CD4-positive, alpha-beta T cell (primary cell): ENCODE data around the gene FGF10. TPM values are rescaled to one million over a fixed set of nuclear protein-coding genes. Genes with fewer than 3 reads are reported as not detected.

ENCODE experiments used
- ATAC-seq: fragments of 200-7000 bp; cut with Tn5 transposase; one replicate; pipeline ENCODE4 v1.10.0; 2022; ENCODE audit warnings: mild to moderate bottlenecking; ENCODE audit not compliant: poor library complexity
- CTCF ChIA-PET: fragments of 350-600 bp; sonication (Branson Sonifier 250); formaldehyde crosslinking; loops from one replicate; lab custom pipeline; 2021; ENCODE audit warnings: antibody characterized with exemption, inconsistent platforms; lab: Charles Lee
- POLR2A ChIA-PET: fragments of 350-600 bp; sonication (Branson Sonifier 250); formaldehyde crosslinking; loops from one replicate; lab custom pipeline; 2021; ENCODE audit warnings: antibody characterized with exemption, inconsistent platforms; lab: Charles Lee
- DNase-seq, 14 experiments: peaks; one replicate each; pipeline ENCODE4 v3.0.0-alpha.2; 2013 to 2020; ENCODE audit warnings: mixed read lengths in 2 of 14
- H3K27ac ChIP-seq, 2 donors: one replicate each; pipeline versions ENCODE4 v1.5.1 to v1.7.0; 2013; ENCODE audit warnings: low read length in 2 of 2, low read depth in 1 of 2, mild to moderate bottlenecking in 1 of 2
- H3K27me3 ChIP-seq, 2 experiments: 1 replicate in 1 of 2; 2 replicates in 1 of 2; pipeline versions ENCODE4 v1.6.1 to v1.7.0; 2013; ENCODE audit warnings: low read length in 2 of 2, control low read depth in 1 of 2, mild to moderate bottlenecking in 1 of 2, moderate library complexity in 1 of 2; ENCODE audit not compliant: insufficient read depth in 2 of 2, control insufficient read depth in 1 of 2
- H3K36me3 ChIP-seq: one replicate; pipeline ENCODE4 v1.6.1; 2013; ENCODE audit warnings: low read length, control low read depth; ENCODE audit not compliant: insufficient read depth
- H3K4me1 ChIP-seq: one replicate; pipeline ENCODE4 v1.6.1; 2013; ENCODE audit warnings: low read length, control low read depth; ENCODE audit not compliant: insufficient read depth
- H3K4me3 ChIP-seq: one replicate; pipeline ENCODE4 v1.5.1; 2013; ENCODE audit warnings: mild to moderate bottlenecking, low read length, moderate library complexity
- H3K9me3 ChIP-seq, 2 experiments: 1 replicate in 1 of 2; 2 replicates in 1 of 2; pipeline versions ENCODE4 v1.6.1 to v1.7.0; 2013; ENCODE audit warnings: low read length in 2 of 2, mild to moderate bottlenecking in 2 of 2, control low read depth in 1 of 2, moderate library complexity in 1 of 2; ENCODE audit not compliant: control insufficient read depth in 1 of 2, insufficient read depth in 1 of 2
- H3K27ac Mint-ChIP-seq: one replicate; pipeline ENCODE4 v1.8.0; 2020; ENCODE audit warnings: mixed read lengths
- H3K27me3 Mint-ChIP-seq: one replicate; pipeline ENCODE4 v1.8.0; 2021; ENCODE audit warnings: mixed read lengths
- H3K36me3 Mint-ChIP-seq: one replicate; pipeline ENCODE4 v1.8.0; 2021; ENCODE audit warnings: low read depth, mixed read lengths
- H3K4me1 Mint-ChIP-seq: one replicate; pipeline ENCODE4 v1.8.0; 2021; ENCODE audit warnings: low read depth, mixed read lengths
- H3K4me3 Mint-ChIP-seq: one replicate; pipeline ENCODE4 v1.8.0; 2020; ENCODE audit warnings: mild to moderate bottlenecking, mixed read lengths
- H3K9me3 Mint-ChIP-seq: one replicate; pipeline ENCODE4 v1.8.0; 2020; ENCODE audit warnings: mixed read lengths
- CTCF ChIP-seq: fragments of 200-600 bp; IDR thresholded peaks from one replicate; pipeline ENCODE4 v1.8.0; 2022; ENCODE audit warnings: antibody characterized with exemption, mild to moderate bottlenecking
- intact Hi-C, 2 experiments: fragments of 100-400 bp; cut with DNase I in 1 of 2; cut with micrococcal nuclease in 1 of 2; formaldehyde crosslinking; loops; one replicate each; pipeline versions ENCODE4 v1.15.1 to v1.9.0; 2023 to 2025; cut with DNase I, micrococcal nuclease
- total RNA-seq, 174 experiments: library from RNA in 2 of 174; stranded (reverse) in 2 of 174; gene quantifications; one replicate each; pipeline ENCODE4 v1.2.3 and lab custom pipeline; 2021 to 2026

Gene FGF10
- total RNA-seq, 2 experiments from 2014 or later, result not detected

GRCh38 chr5:44360919-44361318, 28.3 kb downstream of the FGF10 start:
- TF ChIP-seq CTCF, result no peak
- CTCF ChIA-PET, result no interaction called here
- DNase-seq, result no peak
- intact Hi-C loops, result no loop called here
- no peaks in the 10 kb centered on the region for H3K27me3 ChIP-seq
- no peaks in the 10 kb centered on the region for H3K36me3 ChIP-seq
- H3K27ac ChIP-seq, result no peak overlapping the region
- Mint-ChIP-seq H3K4me1 (no peaks in the 10 kb centered on the region), H3K4me3 (no peak overlapping the region), H3K27me3 (no peaks in the 10 kb centered on the region), H3K36me3 (no peaks in the 10 kb centered on the region), H3K9me3 (no peaks in the 10 kb centered on the region), H3K27ac (no peak overlapping the region)
- H3K4me3 ChIP-seq, result no peak overlapping the region
- POLR2A ChIA-PET, result no interaction called here
- no peak for ATAC-seq
- H3K9me3 ChIP-seq, result no peaks in the 10 kb centered on the region
- H3K4me1 ChIP-seq, result no peaks in the 10 kb centered on the region

- H3K36me3 Mint-ChIP-seq, result no peaks in the 10 kb centered on the region
- intact Hi-C loops, result no loop called here
- H3K27me3 ChIP-seq, result no peaks in the 10 kb centered on the region
- TF ChIP-seq CTCF, result no peak
- ATAC-seq (no peak), DNase-seq (no peak)
- no peaks in the 10 kb centered on the region for H3K4me1 ChIP-seq
- H3K27me3 Mint-ChIP-seq, result no peaks in the 10 kb centered on the region
- H3K27ac Mint-ChIP-seq, result no peak overlapping the region
- no peaks in the 10 kb centered on the region for H3K4me1 Mint-ChIP-seq
- no peak overlapping the region for H3K27ac ChIP-seq
- H3K4me3 Mint-ChIP-seq, result no peak overlapping the region
- H3K9me3 Mint-ChIP-seq, result no peaks in the 10 kb centered on the region
- ChIA-PET POLR2A (no interaction called here), CTCF (no interaction called here)
- no peaks in the 10 kb centered on the region for H3K36me3 ChIP-seq
- no peaks in the 10 kb centered on the region for H3K9me3 ChIP-seq
- no peak overlapping the region for H3K4me3 ChIP-seq
Measured at GRCh38 chr5:44358421-44358820, 30.8 kb downstream of the FGF10 start.

- no peak overlapping the region for H3K4me3 ChIP-seq
- ChIA-PET POLR2A (no interaction called here), CTCF (no interaction called here)
- H3K4me3 Mint-ChIP-seq, result no peak overlapping the region
- H3K27ac ChIP-seq, result no peak overlapping the region
- ATAC-seq (no peak), DNase-seq (no peak)
- no peaks in the 10 kb centered on the region for H3K9me3 Mint-ChIP-seq
- no peaks in the 10 kb centered on the region for H3K27me3 ChIP-seq
- no peaks in the 10 kb centered on the region for H3K27me3 Mint-ChIP-seq
- no peaks in the 10 kb centered on the region for H3K4me1 Mint-ChIP-seq
- no peaks in the 10 kb centered on the region for H3K36me3 ChIP-seq
- H3K4me1 ChIP-seq, result no peaks in the 10 kb centered on the region
- no peak for TF ChIP-seq CTCF
- H3K36me3 Mint-ChIP-seq, result no peaks in the 10 kb centered on the region
- H3K9me3 ChIP-seq, result no peaks in the 10 kb centered on the region
- H3K27ac Mint-ChIP-seq, result no peak overlapping the region
- intact Hi-C loops, result no loop called here
Measured at GRCh38 chr5:44356231-44356630, 33.0 kb downstream of the FGF10 start.
